Right cardiac atrium (tissue), 5 donors: ENCODE results near the gene FAM240B. TPM values are rescaled to one million over a fixed set of nuclear protein-coding genes. Genes with fewer than 3 reads are reported as not detected.

Experiments
- ATAC-seq, 2 donors: fragments of 200-7000 bp; cut with Tn5 transposase; one replicate each; pipeline versions ENCODE4 v1.8.0 to v1.9.1; 2020; ENCODE audit warnings: moderate library complexity in 2 of 2, mild to moderate bottlenecking in 1 of 2
- DNase-seq, 3 donors: peaks; one replicate each; pipeline ENCODE4 v3.0.0-alpha.2; 2020
- H3K27ac ChIP-seq: one replicate; pipeline ENCODE4 v1.5.1; 2013; ENCODE audit warnings: mild to moderate bottlenecking, low read length, control low read depth, moderate library complexity
- H3K27me3 ChIP-seq: one replicate; pipeline ENCODE4 v1.6.1; 2013; ENCODE audit not compliant: control insufficient read depth, insufficient read depth
- H3K4me1 ChIP-seq: one replicate; pipeline ENCODE4 v1.6.1; 2013; ENCODE audit warnings: low read length; ENCODE audit not compliant: control insufficient read depth, insufficient read depth
- H3K4me3 ChIP-seq: one replicate; pipeline ENCODE4 v1.5.1; 2013; ENCODE audit warnings: low read length, control low read depth
- H3K9me3 ChIP-seq: one replicate; pipeline ENCODE4 v1.6.1; 2013; ENCODE audit warnings: low read length; ENCODE audit not compliant: control insufficient read depth
- WGBS: extraction: QIAGEN DNeasy Blood & Tissue Kit; methylation state at CpG from one replicate; pipeline ENCODE4 v1.1.7; 2013; 5-methylcytosine and 5-hydroxymethylcytosine counted together
- intact Hi-C, 4 donors: fragments of 100-400 bp; cut with DNase I; formaldehyde crosslinking; loops; one replicate each; pipeline versions ENCODE4 v1.11.0 to v1.14.0; 2022 to 2023
- polyA plus RNA-seq: library from polyadenylated mRNA; stranded (reverse); fragments of 200-250 nt; gene quantifications from one replicate; pipeline ENCODE4 v1.2.3, GENCODE V29; 2013
- total RNA-seq, 4 donors: library from RNA; stranded (reverse); fragmentation: NEBNext Ultra II Directional; extraction: Animal tissue kit (Norgen Biotek cat#: 25700); gene quantifications; one replicate each; pipeline ENCODE4 v1.2.1, GENCODE V29; 2021
- donor health status: healthy with polysubstance abuse.
- donor health status: DM: no; HTN: yes; CAD: no.
- donor health status: DM: no; HTN: no; CAD: no.
- donor health status: DM: no; HTN: yes; CAD: no; lungs with severe emphysema.
- donor health status: DM: yes; HTN: yes; CAD: no.

FAM240B gene
- total and polyA plus RNA-seq, 5 donors: not detected

GRCh38 chr9:38685535-38685934 is 34.4 kb downstream of the FAM240B start:
- WGBS: 64% methylated on average over 2 of the region's 2 CpGs
- peak; percentile 46 to 81 for ATAC-seq

GRCh38 chr9:38683336-38683735 is 36.6 kb downstream of the FAM240B start:
- intact Hi-C loops: no loop called here
- no peak for DNase-seq
- Histone ChIP-seq H3K4me3 (no peak overlapping the region), H3K27ac (no peak overlapping the region), H3K4me1 (no peaks in the 10 kb centered on the region), H3K27me3 (no peaks in the 10 kb centered on the region), H3K9me3 (no peaks in the 10 kb centered on the region)
- WGBS: 88% methylated on average over 8 of the region's 8 CpGs
- ATAC-seq: no peak

More at GRCh38 chr9:38685535-38685934, 34.4 kb downstream of the FAM240B start:
- H3K27me3 ChIP-seq: no peaks in the 10 kb centered on the region
- intact Hi-C loops: no loop called here
- H3K4me1 ChIP-seq: no peaks in the 10 kb centered on the region
- DNase-seq: no peak
- H3K4me3 ChIP-seq: no peak overlapping the region
- H3K9me3 ChIP-seq: no peaks in the 10 kb centered on the region
- H3K27ac ChIP-seq: no peak overlapping the region

- no peak overlapping the region for H3K4me3 ChIP-seq
- no peak for ATAC-seq
- no peak overlapping the region for H3K27ac ChIP-seq
- no peaks in the 10 kb centered on the region for H3K27me3 ChIP-seq
- intact Hi-C loops: no loop called here
- no peaks in the 10 kb centered on the region for H3K9me3 ChIP-seq
- 36% methylated on average over 3 of the region's 3 CpGs for WGBS
- no peaks in the 10 kb centered on the region for H3K4me1 ChIP-seq
- DNase-seq: no peak
Observed at GRCh38 chr9:38682713-38683112, 37.2 kb downstream of the FAM240B start.

GRCh38 chr9:38681747-38682227 is 38.1 kb downstream of the FAM240B start:
- ATAC-seq (no peak), DNase-seq (no peak)
- no peak overlapping the region for H3K27ac ChIP-seq
- no peaks in the 10 kb centered on the region for H3K9me3 ChIP-seq
- no peaks in the 10 kb centered on the region for H3K27me3 ChIP-seq
- WGBS: 70% methylated on average over 4 of the region's 4 CpGs
- no peak overlapping the region for H3K4me3 ChIP-seq
- intact Hi-C loops: no loop called here
- no peaks in the 10 kb centered on the region for H3K4me1 ChIP-seq

GRCh38 chr9:38680837-38681445 is 39.0 kb downstream of the FAM240B start:
- Histone ChIP-seq H3K27me3 (no peaks in the 10 kb centered on the region), H3K4me3 (no peak overlapping the region), H3K27ac (no peak overlapping the region), H3K9me3 (no peaks in the 10 kb centered on the region), H3K4me1 (no peaks in the 10 kb centered on the region)
- intact Hi-C loops: no loop called here
- ATAC-seq (no peak), DNase-seq (peak in 1 of 3 donors; percentile 58)
- 68% methylated on average over 14 of the region's 14 CpGs for WGBS

- peak; percentile 47 to 77 for ATAC-seq
- Histone ChIP-seq H3K27ac (no peak overlapping the region), H3K4me1 (no peaks in the 10 kb centered on the region), H3K27me3 (no peaks in the 10 kb centered on the region), H3K9me3 (no peaks in the 10 kb centered on the region), H3K4me3 (no peak overlapping the region)
- DNase-seq: peak in 2 of 3 donors; percentile 59 to 66
- intact Hi-C loops: loop anchor here in 1 of 4 donors (2.0 kb wide), 1 partner anchor 35 kb away; no protein-coding TSS in a partner anchor
- 36% methylated on average over 14 of the region's 14 CpGs for WGBS
Observed at GRCh38 chr9:38677660-38678303, 42.2 kb downstream of the FAM240B start.

- H3K4me1 ChIP-seq: no peaks in the 10 kb centered on the region
- no peaks in the 10 kb centered on the region for H3K27me3 ChIP-seq
- intact Hi-C loops: loop anchor here in 1 of 4 donors (2.0 kb wide), 1 partner anchor 37 kb away; no protein-coding TSS in a partner anchor
- DNase-seq (no peak), ATAC-seq (no peak)
- no peak overlapping the region for H3K27ac ChIP-seq
- 82% methylated on average over 2 of the region's 2 CpGs for WGBS
- no peak overlapping the region for H3K4me3 ChIP-seq
- no peaks in the 10 kb centered on the region for H3K9me3 ChIP-seq
Observed at GRCh38 chr9:38675831-38676230, 44.1 kb downstream of the FAM240B start.

- H3K9me3 ChIP-seq: no peaks in the 10 kb centered on the region
- DNase-seq (no peak), ATAC-seq (no peak)
- no peak overlapping the region for H3K27ac ChIP-seq
- 94% methylated on average over 6 of the region's 6 CpGs for WGBS
- no peaks in the 10 kb centered on the region for H3K4me1 ChIP-seq
- no peak overlapping the region for H3K4me3 ChIP-seq
- intact Hi-C loops: no loop called here
- H3K27me3 ChIP-seq: no peaks in the 10 kb centered on the region
Observed at GRCh38 chr9:38675211-38675610, 44.7 kb downstream of the FAM240B start.

- H3K9me3 ChIP-seq: no peaks in the 10 kb centered on the region
- no peaks in the 10 kb centered on the region for H3K27me3 ChIP-seq
- DNase-seq: no peak
- no peak overlapping the region for H3K27ac ChIP-seq
- intact Hi-C loops: no loop called here
- WGBS: 96% methylated on average over 19 of the region's 19 CpGs
- no peak for ATAC-seq
- no peaks in the 10 kb centered on the region for H3K4me1 ChIP-seq
- no peak overlapping the region for H3K4me3 ChIP-seq
Observed at GRCh38 chr9:38673399-38674193, 46.3 kb downstream of the FAM240B start.

- H3K27ac ChIP-seq: no peak overlapping the region
Observed at GRCh38 chr9:38671748-38672147, 48.2 kb downstream of the FAM240B start.

GRCh38 chr9:38671372-38671731 is 48.6 kb downstream of the FAM240B start:
- Histone ChIP-seq H3K4me3 (no peak overlapping the region), H3K9me3 (no peaks in the 10 kb centered on the region), H3K27ac (no peak overlapping the region), H3K4me1 (no peaks in the 10 kb centered on the region), H3K27me3 (no peaks in the 10 kb centered on the region)
- WGBS: 79% methylated on average over 4 of the region's 4 CpGs
- intact Hi-C loops: no loop called here
- no peak for DNase-seq
- no peak for ATAC-seq

More at GRCh38 chr9:38671748-38672147, 48.2 kb downstream of the FAM240B start:
- ATAC-seq: no peak
- Histone ChIP-seq H3K4me3 (no peak overlapping the region), H3K27me3 (no peaks in the 10 kb centered on the region), H3K4me1 (no peaks in the 10 kb centered on the region), H3K9me3 (no peaks in the 10 kb centered on the region)
- DNase-seq: no peak
- WGBS: 82% methylated on average over 5 of the region's 5 CpGs
- intact Hi-C loops: no loop called here
